ENCODE data around the gene CD1D.

DNA sequence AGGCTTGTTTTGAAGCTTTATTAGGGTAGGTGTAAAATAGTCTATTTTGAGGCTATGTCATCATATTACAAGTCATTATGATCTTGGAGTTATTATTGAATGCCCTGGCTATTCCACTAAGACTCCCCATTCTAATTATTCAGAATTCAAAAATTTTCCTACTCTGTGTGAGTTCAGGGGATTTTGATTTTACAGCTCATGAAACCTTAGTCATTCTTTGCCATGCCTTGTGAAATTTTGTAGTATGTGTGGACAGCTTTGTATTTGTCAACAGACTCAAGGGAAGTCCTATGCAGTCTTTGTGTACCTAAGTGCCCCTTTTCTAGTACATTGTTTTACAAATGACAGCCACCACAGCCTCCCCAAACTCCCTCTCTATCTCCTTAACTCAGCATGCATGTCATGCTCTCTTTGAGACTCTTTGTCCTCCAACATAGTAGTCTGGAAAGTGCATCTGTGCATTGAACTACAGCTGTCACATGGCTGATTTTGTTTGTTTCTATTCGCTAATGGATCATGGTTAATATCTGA is 28.0 kb downstream of the CD1D start:
- no peak for TF ChIP-seq CTCF (IDR thresholded peaks at IDR 0.05)
- TF ChIP-seq POLR2A (IDR thresholded peaks at IDR 0.05): no peak

All from Peyer's patch (tissue), 4 donors.